ENCODE data around the gene ZBTB11. TPM values are rescaled to one million over a fixed set of nuclear protein-coding genes. Genes with fewer than 3 reads are reported as not detected.

The ZBTB11 gene
- total and polyA plus RNA-seq, 11 donors, result 4.6 to 12.9 (median 9.8) TPM

DNA sequence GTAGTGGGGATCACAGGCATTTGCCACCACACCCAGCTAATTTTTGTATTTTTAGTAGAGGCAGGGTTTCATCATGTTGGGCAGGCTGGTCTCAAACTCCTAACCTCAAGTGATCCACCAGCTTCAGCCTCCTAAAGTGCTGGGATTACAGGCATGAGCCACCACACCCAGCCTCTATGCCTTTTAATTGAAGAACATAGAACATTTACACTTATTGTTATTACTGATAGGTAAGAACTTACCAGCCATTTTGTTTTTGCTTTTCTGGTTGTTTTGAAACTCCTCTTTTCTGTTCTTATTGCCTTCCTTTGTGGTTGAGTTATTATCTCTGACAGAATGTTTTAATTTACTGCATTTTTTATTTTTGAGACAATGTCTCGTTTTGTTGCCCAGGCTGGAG is 73.7 kb downstream of the ZBTB11 start:
- DNase-seq (no peak), ATAC-seq (no peak)
- Histone ChIP-seq H3K4me3 (no peak overlapping the region), H3K36me3 (peaks cover 0 to 13% (median 0%) of the 10 kb centered on the region in 9 donors), H3K9me3 (no peaks in the 10 kb centered on the region), H3K4me1 (no peaks in the 10 kb centered on the region), H3K27ac (no peak overlapping the region), H3K27me3 (no peaks in the 10 kb centered on the region)
- WGBS, 4 donors, result 94 to 100% (median 97%) methylated on average over 1 of the region's 1 CpG
- TF ChIP-seq, protein P1, sequence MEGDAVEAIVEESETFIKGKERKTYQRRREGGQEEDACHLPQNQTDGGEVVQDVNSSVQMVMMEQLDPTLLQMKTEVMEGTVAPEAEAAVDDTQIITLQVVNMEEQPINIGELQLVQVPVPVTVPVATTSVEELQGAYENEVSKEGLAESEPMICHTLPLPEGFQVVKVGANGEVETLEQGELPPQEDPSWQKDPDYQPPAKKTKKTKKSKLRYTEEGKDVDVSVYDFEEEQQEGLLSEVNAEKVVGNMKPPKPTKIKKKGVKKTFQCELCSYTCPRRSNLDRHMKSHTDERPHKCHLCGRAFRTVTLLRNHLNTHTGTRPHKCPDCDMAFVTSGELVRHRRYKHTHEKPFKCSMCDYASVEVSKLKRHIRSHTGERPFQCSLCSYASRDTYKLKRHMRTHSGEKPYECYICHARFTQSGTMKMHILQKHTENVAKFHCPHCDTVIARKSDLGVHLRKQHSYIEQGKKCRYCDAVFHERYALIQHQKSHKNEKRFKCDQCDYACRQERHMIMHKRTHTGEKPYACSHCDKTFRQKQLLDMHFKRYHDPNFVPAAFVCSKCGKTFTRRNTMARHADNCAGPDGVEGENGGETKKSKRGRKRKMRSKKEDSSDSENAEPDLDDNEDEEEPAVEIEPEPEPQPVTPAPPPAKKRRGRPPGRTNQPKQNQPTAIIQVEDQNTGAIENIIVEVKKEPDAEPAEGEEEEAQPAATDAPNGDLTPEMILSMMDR (IDR thresholded peaks at IDR 0.05), result no peak
- TF ChIP-seq POLR2A (IDR thresholded peaks at IDR 0.05), result no peak
- intact Hi-C loops (cut with DNase I), result no loop called here

DNA sequence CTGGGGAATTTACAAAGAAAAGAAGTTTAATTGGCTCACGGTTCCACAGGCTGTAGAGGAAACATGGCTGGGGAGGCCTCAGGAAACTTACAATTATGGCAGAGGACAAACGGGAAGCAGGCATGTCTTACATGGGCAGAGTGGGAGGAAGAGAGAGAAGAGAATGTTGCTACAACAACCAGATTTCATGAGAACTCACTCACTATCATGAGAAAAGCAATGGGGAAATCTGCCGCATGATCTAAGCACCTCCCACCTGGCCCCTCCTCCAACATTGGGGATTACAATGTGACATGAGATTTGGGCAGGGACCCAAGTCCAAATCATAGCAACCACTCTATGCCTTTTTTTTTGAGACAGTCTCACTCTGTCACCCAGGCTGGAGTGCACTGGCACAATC is 74.2 kb downstream of the ZBTB11 start:
- H3K27ac ChIP-seq, result no peak overlapping the region
- intact Hi-C loops (cut with DNase I), result no loop called here
- DNase-seq, result no peak
- no peaks in the 10 kb centered on the region for H3K27me3 ChIP-seq
- 89 to 91% (median 90%) methylated on average over 3 of the region's 3 CpGs for WGBS, 4 donors
- no peaks in the 10 kb centered on the region for H3K9me3 ChIP-seq
- H3K4me3 ChIP-seq, result no peak overlapping the region
- no peak for TF ChIP-seq POLR2A (IDR thresholded peaks at IDR 0.05)
- TF ChIP-seq, protein P1 (IDR thresholded peaks at IDR 0.05), result no peak
- H3K4me1 ChIP-seq, result no peaks in the 10 kb centered on the region
- H3K36me3 ChIP-seq, result peaks cover 0 to 18% (median 0%) of the 10 kb centered on the region in 9 donors
- no peak for ATAC-seq

Other genes starting within 250 kb of the ZBTB11 start
- 10 to 100 TPM in 4 of 9 donors, 1 to 10 TPM in 5; 6.6 to 12.0 (median 8.5) TPM for gene SENP7, start 163.9 kb downstream of the ZBTB11 start, total RNA-seq
- gene SENP7, start 163.9 kb downstream of the ZBTB11 start, polyA plus RNA-seq, result 1 to 10 TPM; 5.3 to 6.5 TPM
- 10 to 100 TPM; 24.5 to 27.6 (median 26.4) TPM for gene TRMT10C, start 115.3 kb downstream of the ZBTB11 start, total RNA-seq
- gene TRMT10C, start 115.3 kb downstream of the ZBTB11 start, polyA plus RNA-seq, result 10 to 100 TPM; 21.1 to 36.2 TPM
- gene PCNP, start 103.0 kb downstream of the ZBTB11 start, total RNA-seq, result 100 to 1,000 TPM in 7 of 9 donors, 10 to 100 TPM in 2; 49.7 to 141 (median 121) TPM
- gene PCNP, start 103.0 kb downstream of the ZBTB11 start, polyA plus RNA-seq, result 10 to 100 TPM; 60.5 to 90.8 TPM
- 1,000 to 10,000 TPM in 2 of 9 donors, 100 to 1,000 TPM in 7; 673 to 1,075 (median 848) TPM for gene RPL24, start 9.6 kb upstream of the ZBTB11 start, total RNA-seq
- gene RPL24, start 9.6 kb upstream of the ZBTB11 start, polyA plus RNA-seq, result 1,000 to 10,000 TPM; 2,429 to 2,669 TPM
- 10 to 100 TPM in 3 of 9 donors, 1 to 10 TPM in 6; 5.1 to 12.3 (median 6.9) TPM for gene CEP97, start 47.5 kb upstream of the ZBTB11 start, total RNA-seq
- gene CEP97, start 47.5 kb upstream of the ZBTB11 start, polyA plus RNA-seq, result 1 to 10 TPM; 1.9 to 3.3 TPM
- 10 to 100 TPM; 24.0 to 43.8 (median 36.4) TPM for gene NXPE3, start 102.1 kb upstream of the ZBTB11 start, total RNA-seq
- gene NXPE3, start 102.1 kb upstream of the ZBTB11 start, polyA plus RNA-seq, result 10 to 100 TPM; 13.3 to 18.1 TPM
- gene NFKBIZ, start 172.4 kb upstream of the ZBTB11 start, total RNA-seq, result 10 to 100 TPM in 4 of 9 donors, 1 to 10 TPM in 5; 6.9 to 44.8 (median 10.0) TPM
- 1 to 10 TPM; 5.6 to 7.2 TPM for gene NFKBIZ, start 172.4 kb upstream of the ZBTB11 start, polyA plus RNA-seq